GM23248 (cell line): ENCODE data around the gene ARID4B.

Experiments
- EZH2 ChIP-seq: fragments of 200-600 bp; sonication (generic); IDR thresholded peaks from 2 replicates; pipeline ENCODE4 v1.6.1; 2018; ENCODE audit warnings: antibody characterized with exemption, mild to moderate bottlenecking; ENCODE audit not compliant: insufficient read depth, poor library complexity, severe bottlenecking
- EZH2phosphoT487 ChIP-seq: fragments of 200-600 bp; sonication (generic); IDR thresholded peaks from 2 replicates; pipeline ENCODE4 v1.6.1; 2018; ENCODE audit warnings: antibody characterized with exemption, moderate library complexity, mild to moderate bottlenecking, low read depth; ENCODE audit not compliant: insufficient read depth

GRCh38 chr1:235152235-235152634 is 175.7 kb downstream of the ARID4B start:
- TF ChIP-seq EZH2phosphoT487: no peak
- TF ChIP-seq EZH2: no peak
